ENCODE results near the gene TDRD7. TPM values are rescaled to one million over a fixed set of nuclear protein-coding genes. Genes with fewer than 3 reads are reported as not detected.

Gene TDRD7
- total RNA-seq, 3 donors from 2014 or later (not counting 1 experiment from before 2014, with no cell fraction given), result 9.8 to 16.4 (median 16.3) TPM

DNA sequence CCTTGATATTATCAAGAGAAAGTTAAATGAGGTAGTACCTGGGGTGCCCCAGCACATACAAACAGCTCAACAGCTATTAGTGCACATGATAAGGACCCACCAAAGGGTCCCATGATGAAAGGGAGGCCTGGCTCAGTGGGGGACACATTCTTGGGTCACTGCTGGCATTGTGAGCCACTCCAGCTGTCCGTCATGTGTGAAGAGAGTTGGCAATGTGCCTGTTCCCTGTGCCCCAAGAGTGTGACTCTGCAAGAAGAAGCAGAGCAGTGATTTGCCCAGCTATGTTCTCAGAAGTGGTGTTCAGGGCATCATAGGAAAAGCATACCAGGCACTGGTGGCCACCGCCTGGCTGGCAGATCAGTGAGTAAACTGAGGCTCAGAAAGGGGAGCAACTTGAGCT, 37.1 kb upstream of the TDRD7 start:
- Mint-ChIP-seq H3K4me3 (no peak overlapping the region), H3K27ac (no peak overlapping the region), H3K9me3 (no peaks in the 10 kb centered on the region), H3K36me3 (peaks cover 12% of the 10 kb centered on the region), H3K27me3 (ENCODE audit: low read depth in 2 of 2) (no peaks in the 10 kb centered on the region), H3K4me1 (no peaks in the 10 kb centered on the region)
- H3K36me3 ChIP-seq (ENCODE audit: control insufficient read depth, insufficient read depth, low read length), result peaks cover 6% of the 10 kb centered on the region
- H3K4me3 ChIP-seq (ENCODE audit: low read length), result no peak overlapping the region
- TF ChIP-seq, protein P1, sequence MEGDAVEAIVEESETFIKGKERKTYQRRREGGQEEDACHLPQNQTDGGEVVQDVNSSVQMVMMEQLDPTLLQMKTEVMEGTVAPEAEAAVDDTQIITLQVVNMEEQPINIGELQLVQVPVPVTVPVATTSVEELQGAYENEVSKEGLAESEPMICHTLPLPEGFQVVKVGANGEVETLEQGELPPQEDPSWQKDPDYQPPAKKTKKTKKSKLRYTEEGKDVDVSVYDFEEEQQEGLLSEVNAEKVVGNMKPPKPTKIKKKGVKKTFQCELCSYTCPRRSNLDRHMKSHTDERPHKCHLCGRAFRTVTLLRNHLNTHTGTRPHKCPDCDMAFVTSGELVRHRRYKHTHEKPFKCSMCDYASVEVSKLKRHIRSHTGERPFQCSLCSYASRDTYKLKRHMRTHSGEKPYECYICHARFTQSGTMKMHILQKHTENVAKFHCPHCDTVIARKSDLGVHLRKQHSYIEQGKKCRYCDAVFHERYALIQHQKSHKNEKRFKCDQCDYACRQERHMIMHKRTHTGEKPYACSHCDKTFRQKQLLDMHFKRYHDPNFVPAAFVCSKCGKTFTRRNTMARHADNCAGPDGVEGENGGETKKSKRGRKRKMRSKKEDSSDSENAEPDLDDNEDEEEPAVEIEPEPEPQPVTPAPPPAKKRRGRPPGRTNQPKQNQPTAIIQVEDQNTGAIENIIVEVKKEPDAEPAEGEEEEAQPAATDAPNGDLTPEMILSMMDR (IDR thresholded peaks at IDR 0.05), result no peak
- H3K27me3 ChIP-seq (ENCODE audit: control insufficient read depth, insufficient read depth, low read length), result no peaks in the 10 kb centered on the region
- intact Hi-C loops (cut with micrococcal nuclease), result no loop called here
- no peaks in the 10 kb centered on the region for H3K4me1 ChIP-seq (ENCODE audit: control insufficient read depth, insufficient read depth, low read length)
- no peaks in the 10 kb centered on the region for H3K9me3 ChIP-seq (ENCODE audit: control insufficient read depth, insufficient read depth, low read length)
- no peak for DNase-seq
- H3K27ac ChIP-seq (ENCODE audit: low read length), result no peak overlapping the region
- 92% methylated on average over 2 of the region's 2 CpGs for WGBS (ENCODE audit: insufficient coverage)
- no peak for ATAC-seq

DNA sequence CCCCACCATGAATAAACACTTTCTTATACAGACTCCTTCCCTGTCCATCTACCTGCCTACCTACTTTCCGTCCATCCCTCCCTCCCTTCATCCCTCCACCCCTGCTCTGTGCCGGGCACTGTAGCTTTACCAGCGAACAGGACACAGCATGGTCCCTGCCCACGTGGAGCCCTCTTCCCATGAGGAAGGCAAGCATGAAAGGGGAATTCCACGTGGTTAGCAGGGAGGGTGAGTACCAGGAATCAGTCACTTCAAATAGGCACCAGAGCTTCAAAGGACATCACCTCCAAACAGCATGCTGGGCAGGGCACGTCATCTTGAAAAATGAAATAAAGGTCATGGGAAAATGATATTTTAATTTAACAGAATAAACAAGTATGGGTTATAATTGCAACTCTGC, 35.0 kb upstream of the TDRD7 start:
- Mint-ChIP-seq H3K36me3 (peaks cover 4% of the 10 kb centered on the region), H3K9me3 (no peaks in the 10 kb centered on the region)

DNA sequence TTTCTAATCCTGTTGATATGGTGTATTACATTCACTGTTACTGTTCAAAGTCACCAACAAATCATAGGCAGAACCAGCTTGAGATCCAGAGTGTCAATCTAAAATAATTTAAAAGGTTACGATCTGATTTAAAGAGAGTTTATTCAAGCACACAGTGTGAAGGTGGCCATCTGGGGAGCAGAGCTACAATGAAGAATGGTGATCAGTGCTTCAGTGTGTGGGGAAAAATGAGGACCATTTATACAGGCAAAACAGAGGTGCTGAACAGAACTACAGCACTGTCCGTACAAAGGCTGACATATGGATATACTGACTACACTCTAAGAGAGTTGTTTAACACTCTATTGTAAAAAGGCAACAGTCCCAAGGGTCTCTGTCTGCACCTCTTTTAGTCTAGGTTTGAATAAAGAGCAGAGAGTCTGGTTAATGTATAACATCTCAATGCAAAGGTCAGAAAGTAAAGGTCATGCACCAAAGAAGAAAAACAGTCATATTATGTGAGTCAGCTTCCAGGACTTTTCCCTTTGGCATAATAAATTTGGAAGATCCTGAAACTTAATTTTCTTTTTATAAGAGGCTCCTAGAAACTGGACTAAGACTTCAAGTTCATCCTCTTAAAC, 29.7 kb upstream of the TDRD7 start:
- Mint-ChIP-seq H3K27ac (no peak overlapping the region), H3K4me3 (no peak overlapping the region), H3K27me3 (ENCODE audit: low read depth in 2 of 2) (peaks cover 4 to 7% of the 10 kb centered on the region in 2 donors), H3K9me3 (no peaks in the 10 kb centered on the region), H3K4me1 (peaks cover 0 to 6% of the 10 kb centered on the region in 2 donors), H3K36me3 (no peaks in the 10 kb centered on the region)
- DNase-seq (no peak), ATAC-seq (no peak)
- no peaks in the 10 kb centered on the region for H3K9me3 ChIP-seq (ENCODE audit: control insufficient read depth, insufficient read depth, low read length)
- H3K36me3 ChIP-seq (ENCODE audit: control insufficient read depth, insufficient read depth, low read length), result no peaks in the 10 kb centered on the region
- TF ChIP-seq, protein P1 (IDR thresholded peaks at IDR 0.05), result no peak
- no peak overlapping the region for H3K27ac ChIP-seq (ENCODE audit: low read length)
- H3K27me3 ChIP-seq (ENCODE audit: control insufficient read depth, insufficient read depth, low read length), result peaks cover 2% of the 10 kb centered on the region
- H3K4me1 ChIP-seq (ENCODE audit: control insufficient read depth, insufficient read depth, low read length), result peaks cover 6% of the 10 kb centered on the region
- no peak overlapping the region for H3K4me3 ChIP-seq (ENCODE audit: low read length)
- WGBS (ENCODE audit: insufficient coverage), result 98% methylated on average over 2 of the region's 2 CpGs
- intact Hi-C loops (cut with micrococcal nuclease), result no loop called here

More for the DNA sequence above, 35.0 kb upstream of the TDRD7 start:
- Mint-ChIP-seq H3K4me3 (no peak overlapping the region), H3K27me3 (ENCODE audit: low read depth in 2 of 2) (no peaks in the 10 kb centered on the region), H3K4me1 (no peaks in the 10 kb centered on the region), H3K27ac (no peak overlapping the region)
- H3K27ac ChIP-seq (ENCODE audit: low read length), result no peak overlapping the region
- ATAC-seq (no peak), DNase-seq (no peak)
- H3K4me1 ChIP-seq (ENCODE audit: control insufficient read depth, insufficient read depth, low read length), result no peaks in the 10 kb centered on the region
- TF ChIP-seq, protein P1 (IDR thresholded peaks at IDR 0.05), result no peak
- intact Hi-C loops (cut with micrococcal nuclease), result no loop called here
- no peak overlapping the region for H3K4me3 ChIP-seq (ENCODE audit: low read length)
- H3K36me3 ChIP-seq (ENCODE audit: control insufficient read depth, insufficient read depth, low read length), result peaks cover 6% of the 10 kb centered on the region
- no peaks in the 10 kb centered on the region for H3K9me3 ChIP-seq (ENCODE audit: control insufficient read depth, insufficient read depth, low read length)
- H3K27me3 ChIP-seq (ENCODE audit: control insufficient read depth, insufficient read depth, low read length), result no peaks in the 10 kb centered on the region
- WGBS (ENCODE audit: insufficient coverage), result 92% methylated on average over 5 of the region's 6 CpGs
